Omental fat pad (tissue), 4 donors: ENCODE results near the gene TPO. TPM values are rescaled to one million over a fixed set of nuclear protein-coding genes. Genes with fewer than 3 reads are reported as not detected.

Experiments
- ATAC-seq: fragments of 150-250 bp; one replicate; pipeline ENCODE4 v1.9.1; 2016; ENCODE audit warnings: mild to moderate bottlenecking, moderate library complexity; ENCODE audit not compliant: low FRiP score
- DNase-seq: peaks from one replicate; pipeline ENCODE4 v3.0.0-alpha.2; 2019; ENCODE audit warnings: low spot score
- total RNA-seq, 4 donors: library from RNA; depleted of rRNA; stranded (reverse); fragments of >200 nt; gene quantifications; one replicate each; pipeline ENCODE4 v1.1.0, GENCODE V29; 2016
- TF ChIP-seq, protein P1 (sequence below), 3 donors: fragments of 450-650 bp; IDR thresholded peaks; one replicate each; pipeline ENCODE4 v1.5.1; 2016 to 2017; ENCODE audit warnings: antibody characterized with exemption in 3 of 3, mild to moderate bottlenecking in 3 of 3, moderate library complexity in 2 of 3

The TPO gene
- total RNA-seq, 4 donors from 2014 or later: 3.0 to 27.1 (median 13.1) TPM

DNA sequence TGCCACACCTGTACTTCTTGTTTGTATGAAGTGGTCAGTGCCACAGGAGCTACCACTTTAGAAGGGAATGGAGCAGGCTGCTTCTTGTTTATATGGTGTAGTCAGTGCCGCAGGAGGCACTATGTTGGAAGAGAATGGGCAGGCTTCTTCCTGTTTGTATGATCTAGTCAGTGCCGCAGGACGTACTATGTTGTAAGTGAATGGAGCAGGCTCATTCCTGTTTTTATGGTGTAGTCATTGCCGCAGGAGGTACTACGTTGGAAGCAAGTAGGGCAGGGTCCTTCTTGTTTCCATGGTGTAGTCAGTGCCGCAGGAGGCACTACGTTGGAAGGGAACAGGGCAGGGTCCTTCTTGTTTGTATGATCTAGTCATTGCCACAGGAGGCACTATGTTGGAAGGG is 27.3 kb downstream of the TPO start:
- TF ChIP-seq, protein P1, sequence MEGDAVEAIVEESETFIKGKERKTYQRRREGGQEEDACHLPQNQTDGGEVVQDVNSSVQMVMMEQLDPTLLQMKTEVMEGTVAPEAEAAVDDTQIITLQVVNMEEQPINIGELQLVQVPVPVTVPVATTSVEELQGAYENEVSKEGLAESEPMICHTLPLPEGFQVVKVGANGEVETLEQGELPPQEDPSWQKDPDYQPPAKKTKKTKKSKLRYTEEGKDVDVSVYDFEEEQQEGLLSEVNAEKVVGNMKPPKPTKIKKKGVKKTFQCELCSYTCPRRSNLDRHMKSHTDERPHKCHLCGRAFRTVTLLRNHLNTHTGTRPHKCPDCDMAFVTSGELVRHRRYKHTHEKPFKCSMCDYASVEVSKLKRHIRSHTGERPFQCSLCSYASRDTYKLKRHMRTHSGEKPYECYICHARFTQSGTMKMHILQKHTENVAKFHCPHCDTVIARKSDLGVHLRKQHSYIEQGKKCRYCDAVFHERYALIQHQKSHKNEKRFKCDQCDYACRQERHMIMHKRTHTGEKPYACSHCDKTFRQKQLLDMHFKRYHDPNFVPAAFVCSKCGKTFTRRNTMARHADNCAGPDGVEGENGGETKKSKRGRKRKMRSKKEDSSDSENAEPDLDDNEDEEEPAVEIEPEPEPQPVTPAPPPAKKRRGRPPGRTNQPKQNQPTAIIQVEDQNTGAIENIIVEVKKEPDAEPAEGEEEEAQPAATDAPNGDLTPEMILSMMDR (IDR thresholded peaks at IDR 0.05): no peak
- no peak for ATAC-seq
- DNase-seq: no peak

DNA sequence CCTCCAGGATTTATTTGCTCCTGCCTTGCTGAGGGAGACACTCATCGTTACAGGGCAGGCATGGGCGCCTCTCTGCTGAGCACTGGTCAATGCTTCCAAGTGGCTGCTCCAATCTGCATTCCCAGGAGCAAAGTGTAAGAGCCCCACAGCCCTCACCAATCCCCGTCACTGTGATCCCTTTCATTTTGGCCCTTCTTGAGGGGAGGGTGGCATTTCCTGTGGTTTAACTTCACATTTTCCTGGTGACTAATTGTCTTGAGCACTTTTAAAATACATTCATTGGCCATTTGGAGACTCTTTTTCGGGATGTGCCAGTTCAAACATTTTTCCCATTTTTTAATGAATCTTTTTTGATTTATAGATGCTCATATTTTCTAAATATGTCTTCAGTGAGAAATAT is 33.0 kb downstream of the TPO start:
- DNase-seq (no peak), ATAC-seq (no peak)
- TF ChIP-seq, protein P1 (IDR thresholded peaks at IDR 0.05): no peak

DNA sequence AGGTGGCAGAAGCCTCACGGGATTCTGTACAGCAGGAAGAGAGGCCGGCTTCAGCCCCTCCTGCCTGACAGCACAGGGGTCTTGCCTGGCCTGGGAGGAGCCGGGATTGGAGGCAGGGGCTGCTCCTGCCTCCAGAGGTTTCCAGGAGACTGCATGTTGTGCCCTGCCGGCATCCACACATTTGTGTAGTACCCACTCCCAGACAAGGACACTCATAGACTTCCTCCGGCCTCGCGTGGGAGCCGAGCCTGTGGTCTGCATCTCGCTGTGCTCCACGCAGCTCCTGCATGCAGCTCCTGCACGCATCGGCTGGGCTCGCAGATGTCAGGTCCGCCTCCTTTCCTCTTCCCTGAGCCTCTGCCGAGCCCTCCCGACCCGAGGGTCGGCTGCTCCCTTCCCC is 34.7 kb downstream of the TPO start:
- DNase-seq: no peak
- TF ChIP-seq, protein P1 (IDR thresholded peaks at IDR 0.05): no peak
- no peak for ATAC-seq

DNA sequence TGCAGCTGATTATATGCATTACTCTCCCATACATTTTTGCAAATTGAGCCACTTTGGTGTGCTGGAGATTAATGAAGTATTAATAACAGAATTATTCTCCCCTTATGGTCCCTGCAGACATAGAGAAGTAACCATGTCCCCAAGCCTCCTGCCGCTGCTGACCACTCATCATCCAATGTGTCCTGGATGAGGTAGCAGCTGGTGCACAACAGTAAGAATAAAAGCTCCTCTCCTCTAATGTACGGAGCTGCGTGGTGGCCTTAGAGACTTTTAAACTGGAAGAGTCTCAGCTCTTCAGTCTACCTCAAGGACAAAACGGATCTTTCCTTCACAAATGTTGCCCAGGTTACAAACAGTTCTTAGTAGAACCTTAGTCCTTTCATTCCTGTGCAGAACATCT is 37.7 kb downstream of the TPO start:
- no peak for DNase-seq
- TF ChIP-seq, protein P1 (IDR thresholded peaks at IDR 0.05): no peak
- no peak for ATAC-seq

DNA sequence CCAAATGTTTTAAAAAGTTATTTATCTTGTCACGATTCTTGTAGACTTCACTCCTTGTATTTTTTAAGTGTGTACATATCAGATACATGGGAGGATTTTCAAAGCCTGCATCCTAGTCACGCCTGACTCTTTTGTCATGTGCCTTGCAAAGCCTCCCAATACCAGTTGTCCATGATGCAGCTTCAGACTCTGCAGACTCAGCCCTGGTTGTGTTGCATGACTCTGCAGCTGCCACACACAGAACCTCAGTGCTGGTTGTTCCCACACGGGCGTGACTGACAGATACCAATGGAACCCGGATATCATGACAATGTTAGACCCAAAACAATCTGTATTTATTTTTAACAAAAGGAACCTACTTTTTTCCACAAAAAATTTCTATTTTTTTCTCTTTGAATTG is 38.2 kb downstream of the TPO start:
- TF ChIP-seq, protein P1 (IDR thresholded peaks at IDR 0.05): no peak
- no peak for DNase-seq
- no peak for ATAC-seq

DNA sequence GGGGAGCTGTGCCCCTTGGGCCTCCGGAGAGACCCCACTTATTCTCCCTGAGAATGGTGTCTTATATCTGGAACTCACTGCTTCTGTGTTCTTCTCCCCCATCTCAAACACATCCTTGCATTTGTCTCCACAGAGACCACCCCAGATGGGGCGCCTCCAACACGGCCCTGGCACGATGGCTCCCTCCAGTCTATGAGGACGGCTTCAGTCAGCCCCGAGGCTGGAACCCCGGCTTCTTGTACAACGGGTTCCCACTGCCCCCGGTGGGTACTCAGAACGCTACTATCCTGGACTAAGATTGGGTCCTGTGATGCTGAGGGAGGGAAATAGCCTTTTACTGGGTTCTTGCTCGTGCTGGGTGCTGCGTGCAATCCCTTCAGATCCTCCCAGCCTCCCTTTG is 40.3 kb downstream of the TPO start:
- ATAC-seq (no peak), DNase-seq (no peak)
- TF ChIP-seq, protein P1 (IDR thresholded peaks at IDR 0.05): no peak

DNA sequence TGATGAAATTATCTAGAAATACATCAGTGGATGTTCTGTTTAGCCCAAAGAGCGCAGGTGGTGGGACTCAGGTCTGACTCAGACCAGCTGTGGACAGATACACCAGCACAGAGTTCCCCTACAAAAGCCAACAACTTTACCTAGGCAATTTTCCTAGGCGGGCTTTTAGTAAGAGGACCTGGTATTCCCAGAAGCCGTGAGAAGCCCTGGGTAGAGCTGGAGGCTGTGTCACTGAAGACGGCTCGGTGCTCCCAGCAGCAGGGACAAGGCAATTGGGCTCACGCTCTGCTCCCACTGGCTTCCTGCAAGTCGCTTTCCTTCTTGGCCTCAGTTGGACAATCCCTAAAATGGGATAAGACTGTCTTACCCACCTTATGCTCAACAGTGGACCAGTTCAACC is 41.1 kb downstream of the TPO start:
- DNase-seq (no peak), ATAC-seq (no peak)
- TF ChIP-seq, protein P1 (IDR thresholded peaks at IDR 0.05): no peak
